Epithelial cell of proximal tubule (primary cell): ENCODE data around the gene ZNF350. TPM values are rescaled to one million over a fixed set of nuclear protein-coding genes. Genes with fewer than 3 reads are reported as not detected.

Experiments
- DNase-seq: peaks from one replicate; pipeline ENCODE4 v3.0.0-alpha.2; 2011; ENCODE audit warnings: low read depth
- H3K4me3 ChIP-seq: 2 replicates; pipeline ENCODE4 v1.5.1; 2011; ENCODE audit warnings: low read depth, mild to moderate bottlenecking, low read length
- total RNA-seq: library from RNA; depleted of rRNA; stranded (reverse); fragments of >200 nt; gene quantifications from 2 replicates; pipeline ENCODE4 v1.2.3, GENCODE V29; 2015
- TF ChIP-seq, protein P1 (sequence below): conservative IDR thresholded peaks from 2 replicates; pipeline ENCODE4 v1.5.1; 2012; ENCODE audit warnings: low read depth, mild to moderate bottlenecking, low read length

Gene ZNF350
- total RNA-seq, 1 donor from 2014 or later = 4.3 TPM

DNA sequence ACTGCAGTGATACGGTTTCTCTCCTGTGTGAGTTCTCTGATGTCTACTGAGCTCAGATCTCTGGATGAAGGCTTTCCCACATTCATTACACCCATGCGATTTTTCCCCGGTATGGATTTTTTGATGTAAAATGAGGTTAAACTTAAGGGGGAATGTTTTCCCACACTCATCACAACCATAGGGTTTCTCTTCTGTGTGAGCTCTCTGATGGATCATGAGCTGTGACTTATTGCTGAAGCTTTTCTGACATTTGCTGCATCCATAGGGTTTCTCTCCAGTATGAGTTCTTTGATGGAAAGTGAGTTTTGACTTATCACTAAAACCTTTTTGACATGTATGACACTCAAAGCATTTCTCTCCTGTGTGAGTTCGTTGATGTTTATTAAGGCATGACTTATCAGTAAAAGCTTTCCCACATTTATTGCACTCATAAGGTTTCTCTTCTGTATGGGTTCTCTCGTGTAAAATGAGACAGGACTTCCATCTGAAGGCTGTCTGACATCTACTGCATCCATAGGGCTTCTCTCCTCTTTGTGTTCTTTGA is 71.2 kb downstream of the ZNF350 start:
- H3K4me3 ChIP-seq = no peak overlapping the region
- TF ChIP-seq, protein P1, sequence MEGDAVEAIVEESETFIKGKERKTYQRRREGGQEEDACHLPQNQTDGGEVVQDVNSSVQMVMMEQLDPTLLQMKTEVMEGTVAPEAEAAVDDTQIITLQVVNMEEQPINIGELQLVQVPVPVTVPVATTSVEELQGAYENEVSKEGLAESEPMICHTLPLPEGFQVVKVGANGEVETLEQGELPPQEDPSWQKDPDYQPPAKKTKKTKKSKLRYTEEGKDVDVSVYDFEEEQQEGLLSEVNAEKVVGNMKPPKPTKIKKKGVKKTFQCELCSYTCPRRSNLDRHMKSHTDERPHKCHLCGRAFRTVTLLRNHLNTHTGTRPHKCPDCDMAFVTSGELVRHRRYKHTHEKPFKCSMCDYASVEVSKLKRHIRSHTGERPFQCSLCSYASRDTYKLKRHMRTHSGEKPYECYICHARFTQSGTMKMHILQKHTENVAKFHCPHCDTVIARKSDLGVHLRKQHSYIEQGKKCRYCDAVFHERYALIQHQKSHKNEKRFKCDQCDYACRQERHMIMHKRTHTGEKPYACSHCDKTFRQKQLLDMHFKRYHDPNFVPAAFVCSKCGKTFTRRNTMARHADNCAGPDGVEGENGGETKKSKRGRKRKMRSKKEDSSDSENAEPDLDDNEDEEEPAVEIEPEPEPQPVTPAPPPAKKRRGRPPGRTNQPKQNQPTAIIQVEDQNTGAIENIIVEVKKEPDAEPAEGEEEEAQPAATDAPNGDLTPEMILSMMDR = no peak
- DNase-seq = no peak

Other genes with a start within 250 kb of the ZNF350 start
- 0.22 TPM in 1 of 2 replicates, not detected in the other for gene FPR1, start 235.0 kb downstream of the ZNF350 start, total RNA-seq
- not detected in 2 replicates for gene FPR2, start 225.7 kb downstream of the ZNF350 start, total RNA-seq
- not detected in 2 replicates for gene FPR3, start 191.7 kb downstream of the ZNF350 start, total RNA-seq
- gene ZNF577, start 98.9 kb downstream of the ZNF350 start, total RNA-seq = 2.2 TPM in 2 replicates
- gene ZNF649, start 81.8 kb downstream of the ZNF350 start, total RNA-seq = 5.4 and 15.6 TPM in 2 replicates
- 5.5 and 8.3 TPM in 2 replicates for gene ZNF613, start 59.4 kb downstream of the ZNF350 start, total RNA-seq
- 2.7 and 7.0 TPM in 2 replicates for gene ZNF615, start 21.4 kb upstream of the ZNF350 start, total RNA-seq
- gene ZNF614, start 41.5 kb upstream of the ZNF350 start, total RNA-seq = 2.5 and 5.3 TPM in 2 replicates
- 1.6 and 2.8 TPM in 2 replicates for gene ZNF432, start 62.0 kb upstream of the ZNF350 start, total RNA-seq
- gene ZNF841, start 108.9 kb upstream of the ZNF350 start, total RNA-seq = 3.3 and 5.0 TPM in 2 replicates
- gene ZNF616, start 153.1 kb upstream of the ZNF350 start, total RNA-seq = 3.5 and 3.6 TPM in 2 replicates
- 3.0 and 6.8 TPM in 2 replicates for gene ZNF836, start 184.8 kb upstream of the ZNF350 start, total RNA-seq
- 329 and 367 TPM in 2 replicates for gene PPP2R1A, start 203.2 kb upstream of the ZNF350 start, total RNA-seq